ENCODE results near the gene RAB5B.
A peak's percentile ranks its signal among the peaks of the same experiment; 100 is the strongest.

RAB5B gene, protein sequence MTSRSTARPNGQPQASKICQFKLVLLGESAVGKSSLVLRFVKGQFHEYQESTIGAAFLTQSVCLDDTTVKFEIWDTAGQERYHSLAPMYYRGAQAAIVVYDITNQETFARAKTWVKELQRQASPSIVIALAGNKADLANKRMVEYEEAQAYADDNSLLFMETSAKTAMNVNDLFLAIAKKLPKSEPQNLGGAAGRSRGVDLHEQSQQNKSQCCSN

DNA sequence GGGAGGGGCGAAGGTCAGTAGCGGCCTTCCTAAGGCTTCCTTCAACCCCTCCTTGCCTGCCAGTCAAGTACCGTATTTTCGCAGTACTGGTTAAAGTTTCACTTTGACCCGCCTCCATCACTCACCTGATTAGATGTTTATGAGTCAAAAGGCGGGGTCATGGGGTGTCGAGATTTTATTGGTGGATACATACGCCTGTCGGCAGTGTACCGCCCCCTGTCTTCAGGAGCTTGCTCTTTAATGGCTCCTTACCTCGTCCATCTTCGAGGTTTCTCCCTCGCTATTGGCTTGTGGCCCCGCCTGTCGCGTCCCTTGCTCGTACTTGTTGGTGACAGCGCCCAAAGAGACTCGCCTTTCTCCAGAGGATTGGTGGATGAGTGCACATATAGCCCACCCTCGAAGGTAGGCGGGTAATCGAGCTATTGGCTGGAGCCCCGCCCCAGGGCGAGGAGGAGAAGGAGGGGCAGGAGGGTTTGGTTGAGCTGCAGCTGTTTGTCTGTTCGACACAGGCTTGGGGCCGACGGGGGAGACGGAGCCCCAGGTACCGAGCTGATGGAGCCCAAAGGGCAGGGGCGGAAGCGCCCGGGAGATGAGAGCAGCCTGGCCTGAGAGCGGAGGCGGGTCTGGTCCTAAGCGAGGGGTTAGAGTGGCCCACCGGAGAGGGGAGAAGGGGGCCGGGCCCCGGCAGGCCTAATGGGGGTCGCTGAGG is at the start of gene RAB5B:
Gene RAB5B, plus strand, starts transcription at position 480 of the 709 bp plus-strand sequence. CDS start 12,883 bp downstream, outside the sequence.
- Histone ChIP-seq H3K4me3 (ENCODE audit: low read depth, low read length) (peak within 1 kb of the TSS; percentile 95), H3K36me3 (replicated peaks) (no peaks in the 10 kb centered on the region), H3K27me3 (replicated peaks) (no peaks in the 10 kb centered on the region), H3K27ac (peak within 1 kb of the TSS; percentile 92)
- TF ChIP-seq, protein P1, sequence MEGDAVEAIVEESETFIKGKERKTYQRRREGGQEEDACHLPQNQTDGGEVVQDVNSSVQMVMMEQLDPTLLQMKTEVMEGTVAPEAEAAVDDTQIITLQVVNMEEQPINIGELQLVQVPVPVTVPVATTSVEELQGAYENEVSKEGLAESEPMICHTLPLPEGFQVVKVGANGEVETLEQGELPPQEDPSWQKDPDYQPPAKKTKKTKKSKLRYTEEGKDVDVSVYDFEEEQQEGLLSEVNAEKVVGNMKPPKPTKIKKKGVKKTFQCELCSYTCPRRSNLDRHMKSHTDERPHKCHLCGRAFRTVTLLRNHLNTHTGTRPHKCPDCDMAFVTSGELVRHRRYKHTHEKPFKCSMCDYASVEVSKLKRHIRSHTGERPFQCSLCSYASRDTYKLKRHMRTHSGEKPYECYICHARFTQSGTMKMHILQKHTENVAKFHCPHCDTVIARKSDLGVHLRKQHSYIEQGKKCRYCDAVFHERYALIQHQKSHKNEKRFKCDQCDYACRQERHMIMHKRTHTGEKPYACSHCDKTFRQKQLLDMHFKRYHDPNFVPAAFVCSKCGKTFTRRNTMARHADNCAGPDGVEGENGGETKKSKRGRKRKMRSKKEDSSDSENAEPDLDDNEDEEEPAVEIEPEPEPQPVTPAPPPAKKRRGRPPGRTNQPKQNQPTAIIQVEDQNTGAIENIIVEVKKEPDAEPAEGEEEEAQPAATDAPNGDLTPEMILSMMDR (IDR thresholded peaks at IDR 0.05; ENCODE audit: low read depth, low read length, missing control alignments): no peak
- in situ Hi-C loops (cut with HindIII; ENCODE audit: low pct_ligation_motif_present, low sequenced_read_pairs): no loop called here
- DNase-seq: peak; percentile 100

DNA sequence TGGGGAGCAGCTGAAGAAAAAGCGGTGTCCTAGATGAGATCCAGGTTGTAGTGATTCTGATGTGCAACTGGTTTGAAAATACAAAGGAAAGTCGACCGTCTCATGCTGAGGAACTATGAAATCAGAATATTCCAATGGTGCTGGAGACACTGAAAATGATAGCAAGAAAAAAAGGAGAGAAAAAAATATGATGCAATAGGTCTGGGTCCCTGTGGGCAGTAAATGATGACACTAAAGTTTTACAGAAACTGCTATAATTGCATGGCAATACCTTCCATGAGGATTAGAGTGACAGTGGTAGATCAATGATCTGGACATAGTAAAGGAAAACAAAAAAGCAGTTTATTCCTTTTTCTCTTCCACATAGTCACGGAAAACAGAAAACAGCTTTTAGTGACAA is 48.5 kb upstream of the RAB5B start:
- H3K4me3 ChIP-seq (ENCODE audit: low read depth, low read length): no peak overlapping the region
- no peaks in the 10 kb centered on the region for H3K27me3 ChIP-seq (replicated peaks)
- TF ChIP-seq, protein P1 (IDR thresholded peaks at IDR 0.05; ENCODE audit: low read depth, low read length, missing control alignments): no peak
- DNase-seq: no peak
- in situ Hi-C loops (cut with HindIII; ENCODE audit: low pct_ligation_motif_present, low sequenced_read_pairs): no loop called here
- no peak overlapping the region for H3K27ac ChIP-seq
- H3K36me3 ChIP-seq (replicated peaks): peaks cover 4% of the 10 kb centered on the region

DNA sequence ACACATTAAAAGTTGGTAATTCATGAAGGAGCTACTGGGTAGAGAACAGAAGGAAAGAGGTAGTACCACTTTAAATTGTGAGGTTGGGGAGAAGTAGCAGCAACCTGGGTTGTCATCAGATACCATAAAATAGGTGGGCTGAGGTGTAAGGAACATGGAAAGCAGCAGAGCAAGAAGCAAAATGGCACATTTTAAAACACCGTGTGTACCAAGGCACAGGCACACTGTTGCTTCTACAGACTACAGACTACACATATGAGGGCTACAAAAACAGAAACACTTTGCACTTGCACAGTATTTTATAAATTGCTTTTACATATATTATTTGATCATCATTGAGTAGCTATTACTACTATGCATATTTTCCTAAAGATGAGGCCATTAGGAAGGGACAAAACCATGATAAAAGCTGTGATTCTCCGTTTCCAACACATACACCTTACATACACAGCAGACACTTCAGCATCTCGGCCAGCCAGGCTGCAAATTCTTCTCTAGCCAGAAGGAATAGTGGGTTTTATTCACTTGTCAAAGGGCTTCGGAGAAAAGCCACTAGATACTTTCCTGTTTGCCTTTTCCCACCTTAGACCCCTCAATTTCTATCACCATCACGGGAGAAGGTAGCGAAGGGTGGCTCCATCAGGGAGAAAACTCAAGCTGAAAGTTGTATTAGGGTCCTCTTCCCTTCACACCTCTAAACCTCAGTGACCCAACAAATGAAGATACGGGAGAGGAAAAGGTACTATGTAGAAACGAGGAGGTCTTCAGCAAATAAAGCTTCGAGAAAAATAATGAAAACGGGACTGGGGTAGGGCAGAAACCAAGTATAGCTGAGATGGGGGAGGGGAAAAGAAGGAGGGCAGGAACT is 47.8 kb upstream of the RAB5B start:
- in situ Hi-C loops (cut with HindIII; ENCODE audit: low pct_ligation_motif_present, low sequenced_read_pairs): no loop called here
- Histone ChIP-seq H3K36me3 (replicated peaks) (peaks cover 4% of the 10 kb centered on the region), H3K27me3 (replicated peaks) (no peaks in the 10 kb centered on the region), H3K27ac (peak overlapping the region; percentile 76), H3K4me3 (ENCODE audit: low read depth, low read length) (peak overlapping the region; percentile 94)
- DNase-seq: no peak
- TF ChIP-seq, protein P1 (IDR thresholded peaks at IDR 0.05; ENCODE audit: low read depth, low read length, missing control alignments): no peak

DNA sequence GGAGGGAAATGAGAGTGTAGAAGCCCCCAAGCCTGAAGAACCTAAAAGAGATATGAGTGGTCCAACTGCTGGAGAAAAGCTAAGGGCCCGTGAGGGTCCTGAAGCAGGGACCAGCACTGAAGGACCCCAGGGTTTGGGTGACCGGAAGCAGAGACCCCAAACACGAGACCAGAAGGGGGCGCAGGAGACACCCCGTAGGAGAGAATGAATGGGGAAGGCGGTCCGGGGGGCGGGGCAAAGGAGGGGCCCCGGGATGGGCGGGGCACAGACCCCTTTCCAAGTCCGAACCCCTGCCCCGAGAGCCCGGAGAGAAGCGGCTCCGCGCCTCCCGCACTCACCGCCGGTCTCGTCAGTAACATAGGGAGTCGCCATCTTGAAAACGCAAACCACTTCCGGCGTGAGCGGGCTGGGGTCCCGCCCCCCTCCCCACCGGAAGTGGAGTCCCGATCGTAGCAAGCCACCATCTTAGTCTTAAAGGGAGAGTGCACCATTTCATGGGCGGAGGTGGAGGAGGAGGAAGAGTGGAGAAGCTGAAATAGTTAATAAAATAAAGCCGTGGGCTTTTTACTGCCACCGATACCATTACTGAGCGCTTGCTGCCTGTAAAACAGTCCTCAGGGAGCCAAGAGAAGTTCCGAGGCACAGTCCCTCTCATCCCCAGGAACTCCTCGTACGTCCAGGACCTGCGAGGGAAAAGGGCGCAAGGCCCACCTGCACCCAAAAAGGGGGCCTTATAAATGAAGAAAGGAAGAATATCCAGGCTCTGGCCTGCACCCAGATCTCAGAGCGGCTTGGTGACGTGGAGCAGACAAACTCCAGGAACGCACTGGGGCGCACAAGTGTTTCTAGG is 46.9 kb upstream of the RAB5B start:
- in situ Hi-C loops (cut with HindIII; ENCODE audit: low pct_ligation_motif_present, low sequenced_read_pairs): no loop called here
- Histone ChIP-seq H3K27ac (peak overlapping the region; percentile 76), H3K36me3 (replicated peaks) (peaks cover 4% of the 10 kb centered on the region), H3K4me3 (ENCODE audit: low read depth, low read length) (peak overlapping the region; percentile 94), H3K27me3 (replicated peaks) (no peaks in the 10 kb centered on the region)
- peak; percentile 88 for DNase-seq
- TF ChIP-seq, protein P1 (IDR thresholded peaks at IDR 0.05; ENCODE audit: low read depth, low read length, missing control alignments): peak; percentile 87

Measured in brain microvascular endothelial cell (primary cell).